Lower lobe of right lung (tissue), 2 donors: Measurements from ENCODE around the gene VEPH1. TPM values are rescaled to one million over a fixed set of nuclear protein-coding genes. Genes with fewer than 3 reads are reported as not detected.

Experiments
- ATAC-seq, 2 donors: fragments of 200-7000 bp; cut with Tn5 transposase; one replicate each; pipeline ENCODE4 v1.9.1; 2020 to 2022; ENCODE audit warnings: mild to moderate bottlenecking in 2 of 2, moderate library complexity in 2 of 2
- DNase-seq: peaks from one replicate; pipeline ENCODE4 v3.0.0-alpha.2; 2020
- H3K27ac ChIP-seq: fragments of 200-600 bp; one replicate; pipeline ENCODE4 v1.8.0; 2022
- H3K27me3 ChIP-seq: fragments of 200-600 bp; one replicate; pipeline ENCODE4 v1.8.0; 2022; ENCODE audit warnings: low read depth
- H3K36me3 ChIP-seq: fragments of 200-600 bp; one replicate; pipeline ENCODE4 v1.8.0; 2022; ENCODE audit warnings: mild to moderate bottlenecking
- H3K4me1 ChIP-seq: fragments of 200-600 bp; one replicate; pipeline ENCODE4 v1.8.0; 2022
- H3K4me3 ChIP-seq: fragments of 200-600 bp; one replicate; pipeline ENCODE4 v1.8.0; 2022; ENCODE audit warnings: mild to moderate bottlenecking
- H3K9me3 ChIP-seq: fragments of 200-600 bp; one replicate; pipeline ENCODE4 v1.8.0; 2022
- intact Hi-C: fragments of 100-400 bp; cut with DNase I; formaldehyde crosslinking; loops from one replicate; pipeline ENCODE4 v1.11.0; 2022
- total RNA-seq: library from RNA; stranded (reverse); fragmentation: NEBNext Ultra II Directional; extraction: Animal tissue kit (Norgen Biotek cat#: 25700); gene quantifications from one replicate; pipeline ENCODE4 v1.2.1, GENCODE V29; 2021
- TF ChIP-seq, protein P1 (sequence below): fragments of 200-600 bp; IDR thresholded peaks from one replicate; pipeline ENCODE4 v1.8.0; 2022; ENCODE audit warnings: antibody characterized with exemption, mild to moderate bottlenecking
- donor health status: DM: no; HTN: yes; CAD: no; lungs with severe emphysema.

VEPH1 gene
- total RNA-seq, 1 donor from 2014 or later, result 116 TPM

- TF ChIP-seq, protein P1, sequence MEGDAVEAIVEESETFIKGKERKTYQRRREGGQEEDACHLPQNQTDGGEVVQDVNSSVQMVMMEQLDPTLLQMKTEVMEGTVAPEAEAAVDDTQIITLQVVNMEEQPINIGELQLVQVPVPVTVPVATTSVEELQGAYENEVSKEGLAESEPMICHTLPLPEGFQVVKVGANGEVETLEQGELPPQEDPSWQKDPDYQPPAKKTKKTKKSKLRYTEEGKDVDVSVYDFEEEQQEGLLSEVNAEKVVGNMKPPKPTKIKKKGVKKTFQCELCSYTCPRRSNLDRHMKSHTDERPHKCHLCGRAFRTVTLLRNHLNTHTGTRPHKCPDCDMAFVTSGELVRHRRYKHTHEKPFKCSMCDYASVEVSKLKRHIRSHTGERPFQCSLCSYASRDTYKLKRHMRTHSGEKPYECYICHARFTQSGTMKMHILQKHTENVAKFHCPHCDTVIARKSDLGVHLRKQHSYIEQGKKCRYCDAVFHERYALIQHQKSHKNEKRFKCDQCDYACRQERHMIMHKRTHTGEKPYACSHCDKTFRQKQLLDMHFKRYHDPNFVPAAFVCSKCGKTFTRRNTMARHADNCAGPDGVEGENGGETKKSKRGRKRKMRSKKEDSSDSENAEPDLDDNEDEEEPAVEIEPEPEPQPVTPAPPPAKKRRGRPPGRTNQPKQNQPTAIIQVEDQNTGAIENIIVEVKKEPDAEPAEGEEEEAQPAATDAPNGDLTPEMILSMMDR, result no peak
- no peak overlapping the region for H3K27ac ChIP-seq
- ATAC-seq (no peak), DNase-seq (no peak)
- H3K27me3 ChIP-seq, result no peaks in the 10 kb centered on the region
- H3K9me3 ChIP-seq, result no peaks in the 10 kb centered on the region
- H3K36me3 ChIP-seq, result peaks cover under 1% of the 10 kb centered on the region
- no peaks in the 10 kb centered on the region for H3K4me1 ChIP-seq
- intact Hi-C loops, result no loop called here
- no peak overlapping the region for H3K4me3 ChIP-seq
Measured at GRCh38 chr3:157379525-157380140, 123.6 kb downstream of the VEPH1 start.

DNA sequence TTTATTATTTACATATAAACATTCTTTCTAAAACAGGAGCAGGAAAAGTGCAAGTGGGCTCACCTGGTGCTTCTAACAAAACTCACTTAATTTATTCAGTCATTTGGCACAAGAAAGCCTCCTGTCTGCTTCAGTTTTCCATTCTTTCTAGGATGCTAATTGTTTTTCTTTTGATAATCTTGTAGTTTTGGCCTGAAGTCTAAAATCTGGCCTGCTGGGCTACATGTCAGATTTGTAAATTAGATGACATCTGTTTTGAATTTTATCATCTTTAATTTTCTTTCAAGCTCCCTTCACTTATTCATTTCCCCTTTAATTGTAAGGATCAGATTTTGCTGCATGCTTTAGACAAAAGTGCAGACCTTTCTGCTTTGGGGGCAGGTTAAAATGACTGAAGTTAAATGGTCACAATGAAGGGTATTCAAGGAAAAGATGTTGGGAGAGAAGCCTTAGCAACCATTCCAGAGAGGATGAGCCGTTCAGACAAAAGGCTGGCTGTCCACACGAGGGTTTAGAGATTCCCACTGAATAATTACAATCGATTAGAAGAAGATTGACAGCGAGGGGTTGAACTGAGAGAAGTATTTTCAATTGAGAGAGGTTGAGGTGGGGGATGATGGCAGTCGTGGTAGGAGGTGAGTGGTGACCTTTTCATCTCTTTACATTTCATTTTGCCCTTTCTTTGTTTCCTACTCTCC is 126.5 kb downstream of the VEPH1 start:
- Histone ChIP-seq H3K27ac (no peak overlapping the region), H3K4me1 (no peaks in the 10 kb centered on the region), H3K36me3 (peaks cover 7% of the 10 kb centered on the region), H3K9me3 (no peaks in the 10 kb centered on the region), H3K4me3 (no peak overlapping the region), H3K27me3 (no peaks in the 10 kb centered on the region)
- TF ChIP-seq, protein P1, result no peak
- ATAC-seq (no peak), DNase-seq (no peak)
- intact Hi-C loops, result no loop called here

GRCh38 chr3:157375342-157375986 is 127.8 kb downstream of the VEPH1 start:
- H3K27ac ChIP-seq, result no peak overlapping the region
- DNase-seq (no peak), ATAC-seq (no peak)
- H3K9me3 ChIP-seq, result no peaks in the 10 kb centered on the region
- H3K36me3 ChIP-seq, result peaks cover 7% of the 10 kb centered on the region
- H3K27me3 ChIP-seq, result no peaks in the 10 kb centered on the region
- intact Hi-C loops, result no loop called here
- no peak overlapping the region for H3K4me3 ChIP-seq
- TF ChIP-seq, protein P1, result no peak
- no peaks in the 10 kb centered on the region for H3K4me1 ChIP-seq

DNA sequence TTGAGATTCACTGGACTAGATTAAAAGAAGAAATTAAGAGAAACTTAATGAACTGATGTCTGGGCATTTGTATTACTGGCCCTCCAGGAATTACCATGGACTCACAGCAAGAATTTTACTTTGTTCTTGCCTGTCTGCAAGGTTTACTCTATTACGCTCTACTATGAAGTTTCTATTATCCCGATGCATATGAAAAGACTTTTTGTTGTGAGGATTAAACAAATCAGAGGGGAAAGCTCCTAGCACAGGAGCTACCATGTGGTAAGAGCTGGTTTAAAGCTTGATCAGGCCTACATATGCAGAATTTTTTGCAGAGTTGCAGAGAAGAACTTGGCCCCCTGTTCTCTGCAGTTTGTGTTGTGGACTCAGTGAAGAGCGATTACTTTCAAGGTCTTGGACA is 128.3 kb downstream of the VEPH1 start:
- Histone ChIP-seq H3K4me3 (no peak overlapping the region), H3K36me3 (peaks cover 7% of the 10 kb centered on the region), H3K4me1 (no peaks in the 10 kb centered on the region), H3K9me3 (no peaks in the 10 kb centered on the region), H3K27me3 (no peaks in the 10 kb centered on the region), H3K27ac (no peak overlapping the region)
- ATAC-seq (no peak), DNase-seq (no peak)
- TF ChIP-seq, protein P1, result no peak
- intact Hi-C loops, result no loop called here

GRCh38 chr3:157373783-157374182 is 129.4 kb downstream of the VEPH1 start:
- intact Hi-C loops, result no loop called here
- no peaks in the 10 kb centered on the region for H3K9me3 ChIP-seq
- ATAC-seq, result no peak

More at GRCh38 chr3:157373783-157374182, 129.4 kb downstream of the VEPH1 start:
- Histone ChIP-seq H3K4me3 (no peak overlapping the region), H3K27ac (no peak overlapping the region), H3K36me3 (peaks cover 7% of the 10 kb centered on the region), H3K27me3 (no peaks in the 10 kb centered on the region), H3K4me1 (no peaks in the 10 kb centered on the region)
- DNase-seq, result no peak
- TF ChIP-seq, protein P1, result no peak
